ENCODE results near the gene DICER1. TPM values are rescaled to one million over a fixed set of nuclear protein-coding genes. Genes with fewer than 3 reads are reported as not detected.

The DICER1 gene
- total RNA-seq, 4 donors from 2014 or later: 54.5 to 94.8 (median 83.8) TPM

DNA sequence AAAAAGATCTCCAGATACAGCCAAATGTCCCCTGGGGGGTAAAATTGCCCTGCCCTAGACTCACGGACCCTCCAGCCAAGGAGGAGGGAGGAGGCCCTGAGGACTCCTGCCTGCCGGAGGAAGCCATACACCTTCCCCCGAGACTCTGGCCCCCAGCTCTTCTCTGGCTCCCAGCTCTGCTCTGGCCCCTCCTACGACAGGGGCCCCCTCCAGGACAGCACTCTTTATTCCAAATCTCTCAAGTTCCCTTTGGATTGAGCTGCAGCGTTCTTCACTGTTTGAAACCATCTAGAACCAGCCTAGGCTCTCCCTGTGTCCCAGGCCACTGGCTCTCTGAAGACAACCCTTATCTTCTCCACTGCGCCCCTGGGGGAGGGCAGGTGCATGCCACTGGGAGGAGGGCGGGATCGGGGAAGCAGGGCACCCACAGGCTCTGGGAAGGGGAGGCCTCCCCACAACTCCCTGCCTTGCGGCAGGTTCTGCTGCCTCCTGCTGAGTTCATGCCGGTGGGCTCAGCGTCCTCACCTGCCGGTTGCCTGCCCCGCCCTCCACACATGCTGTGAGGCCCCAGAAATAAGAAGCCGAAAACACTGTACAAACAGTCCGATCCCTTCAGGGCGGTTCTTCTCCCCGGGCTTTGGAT lies 112.7 kb downstream of the DICER1 start:
- Histone ChIP-seq H3K4me1 (peaks cover 0 to 3% (median 0%) of the 10 kb centered on the region in 4 donors), H3K9me3 (no peaks in the 10 kb centered on the region), H3K27ac (no peak overlapping the region), H3K27me3 (no peaks in the 10 kb centered on the region), H3K36me3 (no peaks in the 10 kb centered on the region), H3K4me3 (no peak overlapping the region)
- no peak for TF ChIP-seq POLR2A (IDR thresholded peaks at IDR 0.05)
- TF ChIP-seq, protein P1, sequence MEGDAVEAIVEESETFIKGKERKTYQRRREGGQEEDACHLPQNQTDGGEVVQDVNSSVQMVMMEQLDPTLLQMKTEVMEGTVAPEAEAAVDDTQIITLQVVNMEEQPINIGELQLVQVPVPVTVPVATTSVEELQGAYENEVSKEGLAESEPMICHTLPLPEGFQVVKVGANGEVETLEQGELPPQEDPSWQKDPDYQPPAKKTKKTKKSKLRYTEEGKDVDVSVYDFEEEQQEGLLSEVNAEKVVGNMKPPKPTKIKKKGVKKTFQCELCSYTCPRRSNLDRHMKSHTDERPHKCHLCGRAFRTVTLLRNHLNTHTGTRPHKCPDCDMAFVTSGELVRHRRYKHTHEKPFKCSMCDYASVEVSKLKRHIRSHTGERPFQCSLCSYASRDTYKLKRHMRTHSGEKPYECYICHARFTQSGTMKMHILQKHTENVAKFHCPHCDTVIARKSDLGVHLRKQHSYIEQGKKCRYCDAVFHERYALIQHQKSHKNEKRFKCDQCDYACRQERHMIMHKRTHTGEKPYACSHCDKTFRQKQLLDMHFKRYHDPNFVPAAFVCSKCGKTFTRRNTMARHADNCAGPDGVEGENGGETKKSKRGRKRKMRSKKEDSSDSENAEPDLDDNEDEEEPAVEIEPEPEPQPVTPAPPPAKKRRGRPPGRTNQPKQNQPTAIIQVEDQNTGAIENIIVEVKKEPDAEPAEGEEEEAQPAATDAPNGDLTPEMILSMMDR (IDR thresholded peaks at IDR 0.05): no peak
- TF ChIP-seq EP300 (IDR thresholded peaks at IDR 0.05): no peak
- WGBS, 2 donors: 88 to 89% methylated on average over 11 to 17 of the region's 17 CpGs
- DNase-seq (ENCODE audit: low spot score in 2 of 2): no peak

GRCh38 chr14:95043732-95044462 lies 113.4 kb downstream of the DICER1 start:
- H3K4me3 ChIP-seq: no peak overlapping the region
- 78 to 81% methylated on average over 17 of the region's 17 CpGs for WGBS, 2 donors
- no peak overlapping the region for H3K27ac ChIP-seq
- no peak for DNase-seq (ENCODE audit: low spot score in 2 of 2)
- peaks cover 0 to 3% (median 0%) of the 10 kb centered on the region in 4 donors for H3K4me1 ChIP-seq
- H3K9me3 ChIP-seq: no peaks in the 10 kb centered on the region
- no peaks in the 10 kb centered on the region for H3K27me3 ChIP-seq
- H3K36me3 ChIP-seq: no peaks in the 10 kb centered on the region
- TF ChIP-seq EP300 (IDR thresholded peaks at IDR 0.05) (no peak), POLR2A (IDR thresholded peaks at IDR 0.05) (no peak)
- TF ChIP-seq, protein P1 (IDR thresholded peaks at IDR 0.05): no peak

DNA sequence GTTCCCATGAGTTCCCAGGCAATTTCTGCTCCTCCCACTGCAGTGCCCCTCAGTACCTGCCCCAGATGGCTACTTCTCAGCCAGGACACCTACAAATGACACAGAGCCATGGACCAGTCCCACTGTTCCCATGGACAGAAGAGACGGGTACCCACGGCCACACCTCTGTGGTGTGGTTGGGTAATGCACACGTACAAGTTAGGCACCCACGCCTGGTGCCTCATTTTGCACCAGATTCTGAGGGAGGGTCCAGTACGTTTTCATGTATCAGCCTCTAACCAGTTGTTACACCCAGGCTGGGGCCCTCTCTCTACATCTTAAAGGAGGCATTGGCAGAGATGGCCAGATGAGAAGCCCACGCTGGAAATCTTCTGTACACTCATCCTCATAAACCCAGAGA lies 114.0 kb downstream of the DICER1 start:
- H3K27ac ChIP-seq: no peak overlapping the region
- no peaks in the 10 kb centered on the region for H3K27me3 ChIP-seq
- peaks cover 0 to 3% (median 0%) of the 10 kb centered on the region in 4 donors for H3K4me1 ChIP-seq
- no peaks in the 10 kb centered on the region for H3K36me3 ChIP-seq
- TF ChIP-seq, protein P1 (IDR thresholded peaks at IDR 0.05): no peak
- TF ChIP-seq POLR2A (IDR thresholded peaks at IDR 0.05) (no peak), EP300 (IDR thresholded peaks at IDR 0.05) (no peak)
- WGBS, 2 donors: 83 to 88% methylated on average over 6 of the region's 6 CpGs
- H3K9me3 ChIP-seq: no peaks in the 10 kb centered on the region
- DNase-seq (ENCODE audit: low spot score in 2 of 2): no peak
- H3K4me3 ChIP-seq: no peak overlapping the region

GRCh38 chr14:95041477-95042020 lies 115.8 kb downstream of the DICER1 start:
- TF ChIP-seq, protein P1 (IDR thresholded peaks at IDR 0.05): no peak
- TF ChIP-seq POLR2A (IDR thresholded peaks at IDR 0.05): no peak
- no peak for TF ChIP-seq EP300 (IDR thresholded peaks at IDR 0.05)
- H3K27me3 ChIP-seq: no peaks in the 10 kb centered on the region
- peak overlapping the region in 1 of 4 donors; percentile 25 for H3K27ac ChIP-seq
- 83 to 84% methylated on average over 5 of the region's 5 CpGs for WGBS, 2 donors
- H3K4me1 ChIP-seq: peaks cover 0 to 3% (median 0%) of the 10 kb centered on the region in 4 donors
- no peaks in the 10 kb centered on the region for H3K36me3 ChIP-seq
- H3K9me3 ChIP-seq: no peaks in the 10 kb centered on the region
- no peak for DNase-seq (ENCODE audit: low spot score in 2 of 2)
- H3K4me3 ChIP-seq: no peak overlapping the region
